ENCODE data around the gene PARD3B.
A peak's percentile ranks its signal among the peaks of the same experiment; 100 is the strongest.

Gene PARD3B

DNA sequence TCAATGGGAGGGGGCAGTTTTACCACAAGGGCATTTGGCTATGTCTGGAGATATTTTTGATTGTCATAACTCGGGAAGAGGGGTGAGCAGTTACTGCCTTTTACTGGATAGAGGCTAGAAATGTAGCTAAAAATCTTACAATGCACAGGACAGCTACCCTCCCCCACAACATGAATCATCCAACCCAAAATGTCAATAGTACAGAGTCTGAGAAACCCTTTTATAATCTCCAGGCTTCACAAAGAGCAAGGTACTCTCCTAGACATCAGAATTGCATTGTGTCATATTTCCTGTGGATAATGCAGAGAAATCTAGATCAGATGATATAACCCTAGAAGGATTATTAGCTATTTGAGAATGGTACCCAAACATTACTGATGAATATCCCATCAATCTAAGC, 859.9 kb downstream of the PARD3B start:
- no peak for TF ChIP-seq CTCF (IDR thresholded peaks at IDR 0.05; ENCODE audit: control insufficient read depth, extremely low read depth, insufficient read depth)
- no peak overlapping the region for H3K4me3 ChIP-seq (ENCODE audit: low read depth, low read length)
- DNase-seq (ENCODE audit: low read depth): no peak

DNA sequence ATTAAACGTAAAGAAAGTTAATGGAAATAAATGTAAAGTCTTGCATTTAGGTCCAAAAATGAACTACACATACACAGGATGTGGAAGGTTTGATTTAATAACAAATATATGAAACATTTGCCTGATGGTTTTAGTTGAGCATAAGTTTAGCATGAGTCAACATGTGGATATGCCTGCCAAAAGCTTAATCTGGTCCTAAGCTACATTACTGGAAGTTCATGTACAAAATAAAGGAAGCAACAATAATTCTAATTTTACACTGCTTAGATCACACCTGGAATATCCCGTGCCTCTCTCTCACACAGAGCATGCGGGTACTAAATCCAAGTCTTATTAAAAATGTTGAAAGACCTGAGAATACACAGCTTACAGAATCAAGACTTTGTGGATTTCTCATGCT, 860.5 kb downstream of the PARD3B start:
- no peak for DNase-seq (ENCODE audit: low read depth)
- TF ChIP-seq CTCF (IDR thresholded peaks at IDR 0.05; ENCODE audit: control insufficient read depth, extremely low read depth, insufficient read depth): no peak
- H3K4me3 ChIP-seq (ENCODE audit: low read depth, low read length): no peak overlapping the region

GRCh38 chr2:205407984-205408383, 862.7 kb downstream of the PARD3B start:
- DNase-seq (ENCODE audit: low read depth): no peak
- no peak for TF ChIP-seq CTCF (IDR thresholded peaks at IDR 0.05; ENCODE audit: control insufficient read depth, extremely low read depth, insufficient read depth)
- no peak overlapping the region for H3K4me3 ChIP-seq (ENCODE audit: low read depth, low read length)

DNA sequence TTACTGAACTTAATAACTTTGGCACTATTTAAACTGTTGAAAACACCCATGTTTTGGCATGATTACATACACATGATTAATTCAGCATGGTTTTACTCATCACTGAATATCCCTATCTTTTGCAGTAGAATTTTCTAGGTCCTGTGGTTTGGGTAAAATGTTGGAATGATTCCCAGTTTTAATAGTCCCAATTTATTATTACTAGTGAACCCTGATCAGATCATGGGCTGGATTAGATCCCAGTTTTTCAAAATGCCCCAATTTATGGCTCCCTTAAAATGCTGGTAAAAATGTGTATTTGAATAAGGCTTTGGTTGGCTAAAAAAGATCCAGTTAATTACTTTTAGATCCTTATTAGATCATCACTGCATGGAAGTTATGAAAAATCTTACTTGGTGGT, 863.4 kb downstream of the PARD3B start:
- TF ChIP-seq CTCF (IDR thresholded peaks at IDR 0.05; ENCODE audit: control insufficient read depth, extremely low read depth, insufficient read depth): no peak
- DNase-seq (ENCODE audit: low read depth): no peak
- no peak overlapping the region for H3K4me3 ChIP-seq (ENCODE audit: low read depth, low read length)

GRCh38 chr2:205409411-205409810, 864.1 kb downstream of the PARD3B start:
- no peak for TF ChIP-seq CTCF (IDR thresholded peaks at IDR 0.05; ENCODE audit: control insufficient read depth, extremely low read depth, insufficient read depth)
- DNase-seq (ENCODE audit: low read depth): no peak
- no peak overlapping the region for H3K4me3 ChIP-seq (ENCODE audit: low read depth, low read length)

GRCh38 chr2:205411558-205411957, 866.3 kb downstream of the PARD3B start:
- DNase-seq (ENCODE audit: low read depth): peak; percentile 18
- no peak overlapping the region for H3K4me3 ChIP-seq (ENCODE audit: low read depth, low read length)
- TF ChIP-seq CTCF (IDR thresholded peaks at IDR 0.05; ENCODE audit: control insufficient read depth, extremely low read depth, insufficient read depth): no peak

DNA sequence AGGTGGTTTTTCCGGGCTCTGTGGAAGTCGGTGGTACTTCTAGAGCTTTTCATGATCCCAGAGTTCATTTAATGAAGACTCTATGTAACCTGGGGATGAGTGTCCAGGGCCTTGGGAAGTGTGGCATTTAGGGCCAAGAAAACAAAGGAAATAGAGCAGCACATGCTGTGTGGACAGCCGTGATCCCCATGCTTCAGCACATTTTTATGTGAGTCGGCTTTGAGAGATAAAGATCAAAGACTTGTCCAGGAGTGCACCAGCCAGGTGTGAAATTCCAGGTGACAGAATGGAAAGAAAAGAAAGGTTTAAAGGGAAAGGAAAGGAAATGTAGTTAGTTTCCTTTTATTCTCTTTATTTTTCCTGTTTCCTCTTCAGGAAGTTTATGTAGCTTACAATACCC, 879.1 kb downstream of the PARD3B start:
- DNase-seq (ENCODE audit: low read depth): no peak
- TF ChIP-seq CTCF (IDR thresholded peaks at IDR 0.05; ENCODE audit: control insufficient read depth, extremely low read depth, insufficient read depth): no peak
- H3K4me3 ChIP-seq (ENCODE audit: low read depth, low read length): no peak overlapping the region
